Measurements from ENCODE around the gene DAPK2.
"Not testable (repeated sequence)": the region's sequence is repeated elsewhere in the genome, so short reads cannot be mapped to it uniquely, and the experiment has no call there.

DAPK2 gene

GRCh38 chr15:64068133-64068532 lies 21.8 kb upstream of the DAPK2 start:
- no peak for FAIRE-seq
- no peak for DNase-seq (ENCODE audit: insufficient read length, low spot score)
- TF ChIP-seq CTCF (IDR thresholded peaks at IDR 0.05; ENCODE audit: insufficient read depth, missing control alignments): no peak

- no peak for FAIRE-seq
- TF ChIP-seq CTCF (IDR thresholded peaks at IDR 0.05; ENCODE audit: insufficient read depth, missing control alignments): peak; percentile 79
- DNase-seq (ENCODE audit: insufficient read length, low spot score): no peak
Observed at GRCh38 chr15:64067564-64068030, 21.3 kb upstream of the DAPK2 start.

GRCh38 chr15:64066451-64066850 lies 20.2 kb upstream of the DAPK2 start:
- no peak for TF ChIP-seq CTCF (IDR thresholded peaks at IDR 0.05; ENCODE audit: insufficient read depth, missing control alignments)
- FAIRE-seq (no peak), DNase-seq (ENCODE audit: insufficient read length, low spot score) (no peak)

- TF ChIP-seq CTCF (IDR thresholded peaks at IDR 0.05; ENCODE audit: insufficient read depth, missing control alignments): no peak
- DNase-seq (ENCODE audit: insufficient read length, low spot score) (no peak), FAIRE-seq (no peak)
Observed at GRCh38 chr15:64060716-64061115, 14.4 kb upstream of the DAPK2 start.

- FAIRE-seq; DNase-seq (ENCODE audit: insufficient read length, low spot score): not testable (repeated sequence)
Observed at GRCh38 chr15:64059104-64059503, 12.8 kb upstream of the DAPK2 start.

GRCh38 chr15:64058279-64058678 lies 12.0 kb upstream of the DAPK2 start:
- DNase-seq (ENCODE audit: insufficient read length, low spot score) (no peak), FAIRE-seq (no peak)
- TF ChIP-seq CTCF (IDR thresholded peaks at IDR 0.05; ENCODE audit: insufficient read depth, missing control alignments): no peak

- not testable (repeated sequence) for DNase-seq (ENCODE audit: insufficient read length, low spot score); FAIRE-seq
Observed at GRCh38 chr15:64053674-64054073, 7.4 kb upstream of the DAPK2 start.

DNA sequence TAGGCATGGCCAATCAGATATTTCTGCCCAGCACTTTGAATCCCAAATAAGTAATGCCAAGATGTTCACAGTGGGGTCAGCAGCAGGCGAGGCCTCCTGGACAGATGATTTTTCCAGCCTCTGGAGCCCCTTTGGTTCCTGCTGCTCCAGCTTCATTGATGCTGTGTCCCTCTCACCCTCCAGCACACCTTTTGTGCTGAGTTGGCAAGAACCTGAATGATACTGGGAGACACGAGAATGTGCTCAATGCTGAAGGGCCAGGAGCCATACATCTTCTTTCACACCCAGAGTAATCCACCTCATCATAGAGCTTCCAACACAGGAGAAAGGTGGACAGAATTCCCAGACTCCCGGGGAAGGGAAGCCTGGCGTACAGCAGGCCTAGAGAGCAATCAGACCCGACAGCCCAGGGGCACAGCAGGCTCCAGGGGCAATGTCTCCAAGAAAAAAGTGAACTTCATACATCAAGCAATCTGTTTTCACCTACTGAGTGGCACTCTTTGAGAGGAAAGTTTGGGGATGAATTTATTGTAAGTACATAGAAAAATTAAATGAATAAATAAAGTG lies 6.7 kb upstream of the DAPK2 start:
- TF ChIP-seq CTCF (IDR thresholded peaks at IDR 0.05; ENCODE audit: insufficient read depth, missing control alignments): no peak
- FAIRE-seq: no peak
- DNase-seq (ENCODE audit: insufficient read length, low spot score): no peak
